WTC11 (cell line): ENCODE results near the gene OR4F15. TPM values are rescaled to one million over a fixed set of nuclear protein-coding genes. Genes with fewer than 3 reads are reported as not detected.

Experiments
- ATAC-seq: fragments of 200-7000 bp; cut with Tn5 transposase; 2 replicates; pipeline ENCODE4 v1.10.0; 2021; ENCODE audit warnings: mild to moderate bottlenecking, moderate library complexity
- CTCF ChIA-PET: fragments of 300-600 bp; sonication (Branson Sonifier 250); formaldehyde crosslinking; loops from one replicate; lab custom pipeline; 2021; ENCODE audit warnings: antibody characterized with exemption; lab: Charles Lee
- POLR2A ChIA-PET: fragments of 350-600 bp; sonication (Branson Sonifier 250); formaldehyde crosslinking; loops from one replicate; lab custom pipeline; 2021; ENCODE audit warnings: antibody characterized with exemption; lab: Charles Lee
- DNase-seq: peaks from one replicate; pipeline ENCODE4 v3.0.0; 2021; ENCODE audit warnings: low spot score
- H3K27ac Mint-ChIP-seq: 2 replicates; pipeline ENCODE4 v1.8.0; 2021; ENCODE audit warnings: mixed read lengths
- H3K27me3 Mint-ChIP-seq: 2 replicates; pipeline ENCODE4 v1.8.0; 2021; ENCODE audit warnings: low read depth, mild to moderate bottlenecking, moderate library complexity, mixed read lengths
- H3K36me3 Mint-ChIP-seq: 2 replicates; pipeline ENCODE4 v1.8.0; 2021; ENCODE audit warnings: mixed read lengths
- H3K4me1 Mint-ChIP-seq: 2 replicates; pipeline ENCODE4 v1.8.0; 2022; ENCODE audit warnings: mixed read lengths
- H3K4me3 Mint-ChIP-seq: 2 replicates; pipeline ENCODE4 v1.8.0; 2021; ENCODE audit warnings: mild to moderate bottlenecking, moderate library complexity, mixed read lengths
- H3K9me3 Mint-ChIP-seq: 2 replicates; pipeline ENCODE4 v1.8.0; 2021; ENCODE audit warnings: mixed read lengths
- RELA ChIP-seq: sonication (generic); formaldehyde crosslinking; IDR thresholded peaks from 2 replicates; pipeline ENCODE4 v1.8.1; 2022; ENCODE audit warnings: missing genetic modification reagents, mild to moderate bottlenecking, borderline replicate concordance
- ZNF121 ChIP-seq: sonication (generic); formaldehyde crosslinking; IDR thresholded peaks from 2 replicates; pipeline ENCODE4 v1.8.0; 2023; ENCODE audit warnings: missing genetic modification reagents
- total RNA-seq: library from RNA; stranded (reverse); gene quantifications from 3 replicates; pipeline ENCODE4 v1.2.3, GENCODE V29; 2021
- TF ChIP-seq, protein P1 (sequence below): sonication (generic); formaldehyde crosslinking; IDR thresholded peaks from 2 replicates; pipeline ENCODE4 v1.8.1; 2022; ENCODE audit warnings: mild to moderate bottlenecking, missing genetic modification reagents, moderate library complexity, borderline replicate concordance
- TF ChIP-seq, protein P2 (sequence below): fragments of 200-600 bp; IDR thresholded peaks from 2 replicates; pipeline ENCODE4 v1.8.0; 2022; ENCODE audit warnings: antibody characterized with exemption

OR4F15 gene
- total RNA-seq, 1 experiment from 2014 or later, result not detected

DNA sequence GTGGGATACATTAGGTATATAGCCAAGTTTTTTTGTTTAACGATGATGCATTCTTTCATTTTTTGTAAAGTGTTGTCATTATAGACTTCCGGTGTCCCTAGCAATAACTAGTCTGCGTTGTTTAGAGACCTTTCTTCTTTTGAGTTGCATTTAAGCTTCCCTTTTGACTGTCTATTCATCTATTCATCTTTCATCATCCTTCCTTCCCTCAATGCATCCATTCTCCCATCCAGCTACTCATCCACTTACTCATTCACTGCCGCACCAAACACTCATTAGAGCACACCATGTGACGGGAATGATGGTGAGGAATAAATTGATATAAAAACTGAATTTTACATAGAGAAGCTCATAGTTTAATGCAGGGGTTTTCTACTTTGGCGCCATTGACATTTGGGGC is 32.9 kb downstream of the OR4F15 start:
- H3K27ac Mint-ChIP-seq, result no peak overlapping the region
- ATAC-seq, result no peak
- no peaks in the 10 kb centered on the region for H3K36me3 Mint-ChIP-seq
- peaks cover 5% of the 10 kb centered on the region; the same call in 1 of the 2 replicates for H3K4me1 Mint-ChIP-seq
- ChIA-PET CTCF (no interaction called here), POLR2A (no interaction called here)
- TF ChIP-seq, protein P1, sequence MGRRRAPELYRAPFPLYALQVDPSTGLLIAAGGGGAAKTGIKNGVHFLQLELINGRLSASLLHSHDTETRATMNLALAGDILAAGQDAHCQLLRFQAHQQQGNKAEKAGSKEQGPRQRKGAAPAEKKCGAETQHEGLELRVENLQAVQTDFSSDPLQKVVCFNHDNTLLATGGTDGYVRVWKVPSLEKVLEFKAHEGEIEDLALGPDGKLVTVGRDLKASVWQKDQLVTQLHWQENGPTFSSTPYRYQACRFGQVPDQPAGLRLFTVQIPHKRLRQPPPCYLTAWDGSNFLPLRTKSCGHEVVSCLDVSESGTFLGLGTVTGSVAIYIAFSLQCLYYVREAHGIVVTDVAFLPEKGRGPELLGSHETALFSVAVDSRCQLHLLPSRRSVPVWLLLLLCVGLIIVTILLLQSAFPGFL (CRISPR knock-in tag), result no peak
- no peak for TF ChIP-seq ZNF121
- H3K9me3 Mint-ChIP-seq, result no peaks in the 10 kb centered on the region
- DNase-seq, result no peak
- H3K27me3 Mint-ChIP-seq, result no peaks in the 10 kb centered on the region
- H3K4me3 Mint-ChIP-seq, result no peak overlapping the region

DNA sequence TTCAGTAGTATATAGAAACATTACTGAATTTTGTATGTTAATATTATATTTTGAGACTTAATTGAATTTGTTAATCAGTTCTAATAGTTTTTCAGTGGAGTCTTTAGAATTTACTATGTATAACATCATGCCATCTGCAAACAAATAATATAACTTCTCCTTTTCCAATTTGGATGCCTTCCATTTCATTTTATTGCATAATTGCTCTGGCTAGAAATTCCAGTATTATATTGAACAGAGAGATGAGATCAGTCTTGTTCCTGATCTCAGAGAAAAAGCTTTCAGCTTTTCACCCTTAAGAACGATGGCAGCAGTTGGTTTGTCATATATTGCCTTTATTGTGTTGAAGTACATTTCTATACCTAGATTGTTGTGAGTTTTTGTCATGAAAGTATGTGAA is 40.4 kb downstream of the OR4F15 start:
- no peak for TF ChIP-seq RELA (CRISPR knock-in tag)
- TF ChIP-seq, protein P2, sequence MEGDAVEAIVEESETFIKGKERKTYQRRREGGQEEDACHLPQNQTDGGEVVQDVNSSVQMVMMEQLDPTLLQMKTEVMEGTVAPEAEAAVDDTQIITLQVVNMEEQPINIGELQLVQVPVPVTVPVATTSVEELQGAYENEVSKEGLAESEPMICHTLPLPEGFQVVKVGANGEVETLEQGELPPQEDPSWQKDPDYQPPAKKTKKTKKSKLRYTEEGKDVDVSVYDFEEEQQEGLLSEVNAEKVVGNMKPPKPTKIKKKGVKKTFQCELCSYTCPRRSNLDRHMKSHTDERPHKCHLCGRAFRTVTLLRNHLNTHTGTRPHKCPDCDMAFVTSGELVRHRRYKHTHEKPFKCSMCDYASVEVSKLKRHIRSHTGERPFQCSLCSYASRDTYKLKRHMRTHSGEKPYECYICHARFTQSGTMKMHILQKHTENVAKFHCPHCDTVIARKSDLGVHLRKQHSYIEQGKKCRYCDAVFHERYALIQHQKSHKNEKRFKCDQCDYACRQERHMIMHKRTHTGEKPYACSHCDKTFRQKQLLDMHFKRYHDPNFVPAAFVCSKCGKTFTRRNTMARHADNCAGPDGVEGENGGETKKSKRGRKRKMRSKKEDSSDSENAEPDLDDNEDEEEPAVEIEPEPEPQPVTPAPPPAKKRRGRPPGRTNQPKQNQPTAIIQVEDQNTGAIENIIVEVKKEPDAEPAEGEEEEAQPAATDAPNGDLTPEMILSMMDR, result no peak
- POLR2A ChIA-PET, result no interaction called here
- DNase-seq (no peak), ATAC-seq (no peak)
- Mint-ChIP-seq H3K4me1 (no peaks in the 10 kb centered on the region), H3K27me3 (no peaks in the 10 kb centered on the region), H3K36me3 (no peaks in the 10 kb centered on the region), H3K27ac (no peak overlapping the region), H3K9me3 (no peaks in the 10 kb centered on the region), H3K4me3 (no peak overlapping the region)
- CTCF ChIA-PET, result no interaction called here

Other genes starting within 250 kb of the OR4F15 start
- gene TM2D3, start 159.8 kb upstream of the OR4F15 start, total RNA-seq, result 22.4 to 23.5 TPM (median 23.1 TPM) in 3 replicates
- 9.5 to 10.6 TPM (median 10.4 TPM) in 3 replicates for gene TARS3, start 87.7 kb upstream of the OR4F15 start, total RNA-seq
- gene OR4F6, start 8.7 kb upstream of the OR4F15 start, total RNA-seq, result not detected in 3 replicates